GM19395 (cell line): ENCODE results near the gene ZBTB7C.

Source experiments
- ATAC-seq: cut with Tn5 transposase; IDR thresholded peaks from one replicate; pipeline ENCODE4 v1.9.1; 2021; ENCODE audit warnings: mild to moderate bottlenecking, moderate library complexity; ENCODE audit not compliant: unreplicated experiment

The ZBTB7C gene

GRCh38 chr18:48030616-48031480, 378.3 kb downstream of the ZBTB7C start:
- no peak for ATAC-seq

- ATAC-seq: no peak
These were observed 379.7 kb downstream of the ZBTB7C start for GRCh38 chr18:48029296-48029986.

DNA sequence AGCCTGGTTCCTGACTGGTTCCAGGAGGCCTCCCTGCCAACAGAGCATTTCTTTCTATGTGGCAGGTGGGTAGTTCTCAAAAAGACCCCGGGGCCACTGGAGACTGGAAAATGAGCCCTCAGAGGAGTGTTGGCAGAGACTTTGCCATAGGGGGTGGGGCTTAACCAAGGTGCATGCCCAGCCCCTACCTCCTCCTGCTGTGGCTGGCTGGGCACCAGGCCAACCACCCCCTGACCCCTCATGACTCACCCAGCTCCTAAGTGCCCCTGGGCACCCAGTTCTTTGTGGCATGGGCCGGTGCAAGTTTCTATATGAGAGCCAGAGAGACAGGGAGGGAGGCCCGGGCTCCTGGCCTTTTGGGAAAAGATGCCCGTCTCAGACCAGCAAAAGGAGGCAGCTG, 380.5 kb downstream of the ZBTB7C start:
- ATAC-seq: no peak

DNA sequence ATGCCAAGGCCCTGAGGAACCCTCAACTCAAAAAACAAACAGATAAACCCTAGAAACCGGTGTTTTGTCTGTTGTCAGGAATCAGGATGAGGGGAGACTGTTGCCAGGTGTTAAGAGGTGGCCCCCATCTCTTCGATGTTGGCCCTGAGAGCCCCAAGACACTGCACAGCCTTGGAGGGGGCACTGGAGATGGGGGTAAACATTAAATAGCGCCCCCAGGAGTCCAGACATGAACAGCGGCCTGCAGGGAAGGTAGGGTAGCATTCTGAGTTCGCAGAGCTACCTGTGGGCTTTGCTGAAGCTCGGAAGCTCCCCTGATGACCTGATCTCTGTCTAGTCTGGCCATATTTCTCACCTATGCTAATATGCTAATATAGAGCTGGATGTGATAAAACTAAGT, 381.1 kb downstream of the ZBTB7C start:
- ATAC-seq: no peak

DNA sequence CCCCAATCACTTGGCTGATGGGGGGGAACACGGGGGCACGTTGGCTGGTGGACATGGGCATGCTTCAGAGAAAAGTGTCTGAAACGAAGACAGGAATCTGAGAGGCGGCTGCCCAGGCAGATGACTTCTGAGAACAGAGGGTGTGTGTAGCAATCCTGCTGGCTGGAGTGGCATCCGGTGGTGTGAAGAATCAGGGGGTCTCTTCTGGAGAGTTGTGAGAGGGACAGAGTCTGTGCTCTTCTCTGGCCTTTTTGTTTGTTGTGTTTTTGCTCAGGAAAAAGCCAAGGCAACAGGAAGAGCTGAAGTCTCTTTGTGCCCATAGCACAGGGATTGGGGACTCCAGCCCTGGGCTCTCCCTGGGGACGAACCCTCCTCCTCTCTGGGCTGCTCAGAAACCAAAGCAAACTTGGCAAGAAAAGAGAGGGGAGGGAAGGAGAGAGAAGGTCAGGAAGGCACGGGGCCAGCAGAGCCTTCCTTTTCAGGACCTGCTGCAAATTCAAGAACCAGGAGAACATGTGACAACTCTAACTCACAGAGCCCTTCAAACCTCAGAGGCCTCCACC, 381.7 kb downstream of the ZBTB7C start:
- ATAC-seq: no peak

GRCh38 chr18:48026216-48026615, 383.0 kb downstream of the ZBTB7C start:
- ATAC-seq: no peak

- no peak for ATAC-seq
These were observed 384.1 kb downstream of the ZBTB7C start for GRCh38 chr18:48024881-48025660.

DNA sequence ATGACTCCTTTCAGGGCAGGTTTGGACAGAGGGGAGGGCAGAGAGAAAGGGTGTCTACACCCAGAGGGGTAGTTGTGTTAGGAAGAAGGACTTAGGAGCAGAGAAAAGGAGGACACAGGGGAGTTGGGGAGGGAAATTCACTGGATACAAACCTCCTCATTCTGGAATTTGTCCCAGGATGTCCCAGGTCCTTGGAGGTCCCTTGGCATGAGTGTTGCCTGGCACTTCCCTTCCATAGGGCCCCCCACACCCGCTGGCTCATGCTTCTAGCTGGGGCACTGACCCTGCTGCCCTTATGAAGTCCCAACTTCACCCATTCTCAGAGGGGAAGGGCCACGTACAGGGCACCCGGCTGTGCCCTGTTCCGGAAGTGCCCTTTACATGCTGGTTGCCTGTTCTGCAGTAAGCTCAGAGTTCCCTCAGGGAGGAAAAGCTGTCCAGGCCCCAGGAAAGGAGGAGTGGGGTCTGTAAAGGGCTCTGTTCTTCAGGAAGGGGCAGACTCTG, 385.1 kb downstream of the ZBTB7C start:
- ATAC-seq: no peak

GRCh38 chr18:48023334-48024008, 385.7 kb downstream of the ZBTB7C start:
- ATAC-seq: no peak

DNA sequence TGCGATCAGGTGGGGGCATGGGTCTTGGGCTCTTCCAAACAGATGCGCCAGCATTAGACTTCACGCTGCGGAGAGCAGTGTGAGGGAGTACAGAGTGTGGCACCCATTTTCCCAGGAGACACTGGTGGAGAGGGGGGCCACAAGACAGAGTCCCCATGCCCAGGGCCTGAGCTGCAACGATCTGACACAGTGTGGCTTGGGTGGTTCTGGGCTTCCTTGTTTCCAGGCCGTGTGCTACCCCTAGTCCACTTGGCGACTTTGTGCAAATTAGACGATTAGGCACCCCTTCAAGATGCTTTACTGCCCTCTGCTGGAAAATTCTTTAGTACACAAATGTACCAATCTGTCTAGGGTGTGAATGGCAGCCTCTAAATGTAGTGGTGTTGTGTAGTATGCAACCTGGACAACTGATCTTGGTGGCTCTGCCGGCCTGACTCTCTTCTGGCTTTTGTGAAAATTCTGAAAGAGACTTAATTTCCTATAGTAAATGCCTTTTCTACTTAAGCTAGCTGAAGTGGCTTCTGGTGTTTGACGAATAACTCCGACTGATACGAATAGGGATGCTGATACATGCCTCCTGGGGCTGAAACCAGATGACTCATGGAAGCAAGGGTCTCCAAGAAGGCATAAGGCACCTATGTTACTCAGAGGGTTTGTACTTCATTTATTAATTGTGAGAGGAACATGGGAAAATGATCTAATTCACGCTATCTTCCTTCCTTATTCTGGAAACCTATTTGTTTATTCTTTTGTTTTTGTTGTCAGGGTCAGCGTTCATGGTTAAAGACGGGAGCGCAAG, 386.5 kb downstream of the ZBTB7C start:
- peak; percentile 61 for ATAC-seq

GRCh38 chr18:48022021-48022420, 387.2 kb downstream of the ZBTB7C start:
- no peak for ATAC-seq

GRCh38 chr18:48021273-48021914, 387.8 kb downstream of the ZBTB7C start:
- ATAC-seq: no peak

- ATAC-seq: no peak
These were observed 388.6 kb downstream of the ZBTB7C start for GRCh38 chr18:48020337-48021250.

- no peak for ATAC-seq
These were observed 389.4 kb downstream of the ZBTB7C start for GRCh38 chr18:48019557-48020325.

- no peak for ATAC-seq
These were observed 390.3 kb downstream of the ZBTB7C start for GRCh38 chr18:48018851-48019250.

DNA sequence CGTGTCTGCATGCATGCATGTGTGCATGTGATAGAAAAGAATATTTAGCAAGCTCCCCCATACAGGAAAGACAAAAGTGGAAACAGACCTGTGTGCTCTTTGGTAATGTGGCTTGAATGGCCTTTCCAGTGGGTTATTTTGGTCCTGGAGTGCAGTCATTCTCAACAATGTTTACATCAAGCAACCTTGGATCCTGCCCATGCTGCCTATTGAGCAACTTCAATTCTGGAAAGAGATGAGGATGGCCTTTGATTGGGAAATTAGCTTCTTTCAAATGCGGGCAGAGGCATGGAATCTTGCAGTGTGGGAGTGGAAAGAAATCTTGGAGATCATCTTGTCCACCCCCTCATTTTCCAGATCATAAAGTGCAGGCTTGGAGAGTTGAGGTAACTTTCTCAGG, 391.5 kb downstream of the ZBTB7C start:
- no peak for ATAC-seq

DNA sequence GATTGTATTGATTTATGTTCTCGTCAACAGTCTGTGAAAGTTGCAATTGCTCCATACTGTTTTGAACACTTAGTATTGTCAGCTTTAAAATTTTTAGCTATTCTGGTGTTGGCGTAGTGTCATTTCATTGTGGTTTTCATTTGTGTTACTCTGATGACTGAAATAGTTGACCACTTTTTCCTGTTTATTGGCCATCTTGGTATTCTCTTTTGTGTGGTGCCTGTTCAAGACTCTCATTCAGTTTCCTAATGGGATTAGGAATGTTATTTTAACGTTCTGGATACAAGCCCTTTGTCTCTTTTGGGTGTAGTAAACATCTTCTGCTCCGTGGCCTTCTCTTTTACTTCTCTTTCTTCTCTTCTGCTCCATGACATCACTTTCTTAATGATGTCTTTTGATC, 396.0 kb downstream of the ZBTB7C start:
- ATAC-seq: no peak
